ENCODE measurements around the gene TRPC4AP. TPM values are rescaled to one million over a fixed set of nuclear protein-coding genes. Genes with fewer than 3 reads are reported as not detected.

TRPC4AP gene, protein sequence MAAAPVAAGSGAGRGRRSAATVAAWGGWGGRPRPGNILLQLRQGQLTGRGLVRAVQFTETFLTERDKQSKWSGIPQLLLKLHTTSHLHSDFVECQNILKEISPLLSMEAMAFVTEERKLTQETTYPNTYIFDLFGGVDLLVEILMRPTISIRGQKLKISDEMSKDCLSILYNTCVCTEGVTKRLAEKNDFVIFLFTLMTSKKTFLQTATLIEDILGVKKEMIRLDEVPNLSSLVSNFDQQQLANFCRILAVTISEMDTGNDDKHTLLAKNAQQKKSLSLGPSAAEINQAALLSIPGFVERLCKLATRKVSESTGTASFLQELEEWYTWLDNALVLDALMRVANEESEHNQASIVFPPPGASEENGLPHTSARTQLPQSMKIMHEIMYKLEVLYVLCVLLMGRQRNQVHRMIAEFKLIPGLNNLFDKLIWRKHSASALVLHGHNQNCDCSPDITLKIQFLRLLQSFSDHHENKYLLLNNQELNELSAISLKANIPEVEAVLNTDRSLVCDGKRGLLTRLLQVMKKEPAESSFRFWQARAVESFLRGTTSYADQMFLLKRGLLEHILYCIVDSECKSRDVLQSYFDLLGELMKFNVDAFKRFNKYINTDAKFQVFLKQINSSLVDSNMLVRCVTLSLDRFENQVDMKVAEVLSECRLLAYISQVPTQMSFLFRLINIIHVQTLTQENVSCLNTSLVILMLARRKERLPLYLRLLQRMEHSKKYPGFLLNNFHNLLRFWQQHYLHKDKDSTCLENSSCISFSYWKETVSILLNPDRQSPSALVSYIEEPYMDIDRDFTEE
- total RNA-seq (2022; extraction: Qiagen RNA extraction), result 50.4 to 66.0 TPM (median 61.1 TPM) in 5 replicates

DNA sequence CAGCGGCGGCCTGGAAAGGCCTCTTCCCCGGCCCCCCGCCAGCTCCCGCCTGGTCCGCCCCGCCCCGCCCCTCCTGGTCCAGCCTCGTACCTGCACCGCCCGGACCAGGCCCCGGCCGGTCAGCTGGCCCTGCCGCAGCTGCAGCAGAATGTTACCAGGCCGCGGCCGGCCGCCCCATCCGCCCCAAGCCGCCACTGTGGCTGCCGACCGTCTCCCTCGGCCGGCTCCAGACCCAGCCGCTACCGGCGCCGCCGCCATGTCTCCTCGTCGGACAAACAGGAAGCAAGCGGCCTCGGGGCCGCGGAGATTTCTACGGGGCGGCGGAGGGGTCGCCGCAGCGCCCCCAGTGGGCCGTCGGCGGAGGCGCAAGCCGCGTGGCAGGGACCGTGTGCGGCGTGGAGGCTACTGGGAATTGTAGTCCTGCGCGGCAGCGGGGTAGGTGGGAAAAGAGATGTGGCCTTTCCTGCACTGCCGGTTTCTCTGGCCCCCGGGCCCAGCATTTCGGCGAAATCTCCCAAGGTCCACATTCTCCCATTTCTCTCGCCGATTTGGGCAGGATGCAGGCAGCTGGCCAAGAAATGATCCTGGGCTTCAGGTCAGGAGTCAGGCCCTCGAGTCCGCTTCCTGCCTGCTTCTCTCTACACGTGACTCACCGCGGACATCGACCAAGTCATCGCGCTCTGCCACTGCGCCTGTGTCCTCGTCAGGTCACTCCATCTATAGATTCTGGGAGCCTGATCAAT, at the start of gene TRPC4AP:
TSS of gene TRPC4AP (minus strand) at position 284 of the 743 bp plus-strand sequence. CDS start at position 258, 26 bp downstream.

DNA sequence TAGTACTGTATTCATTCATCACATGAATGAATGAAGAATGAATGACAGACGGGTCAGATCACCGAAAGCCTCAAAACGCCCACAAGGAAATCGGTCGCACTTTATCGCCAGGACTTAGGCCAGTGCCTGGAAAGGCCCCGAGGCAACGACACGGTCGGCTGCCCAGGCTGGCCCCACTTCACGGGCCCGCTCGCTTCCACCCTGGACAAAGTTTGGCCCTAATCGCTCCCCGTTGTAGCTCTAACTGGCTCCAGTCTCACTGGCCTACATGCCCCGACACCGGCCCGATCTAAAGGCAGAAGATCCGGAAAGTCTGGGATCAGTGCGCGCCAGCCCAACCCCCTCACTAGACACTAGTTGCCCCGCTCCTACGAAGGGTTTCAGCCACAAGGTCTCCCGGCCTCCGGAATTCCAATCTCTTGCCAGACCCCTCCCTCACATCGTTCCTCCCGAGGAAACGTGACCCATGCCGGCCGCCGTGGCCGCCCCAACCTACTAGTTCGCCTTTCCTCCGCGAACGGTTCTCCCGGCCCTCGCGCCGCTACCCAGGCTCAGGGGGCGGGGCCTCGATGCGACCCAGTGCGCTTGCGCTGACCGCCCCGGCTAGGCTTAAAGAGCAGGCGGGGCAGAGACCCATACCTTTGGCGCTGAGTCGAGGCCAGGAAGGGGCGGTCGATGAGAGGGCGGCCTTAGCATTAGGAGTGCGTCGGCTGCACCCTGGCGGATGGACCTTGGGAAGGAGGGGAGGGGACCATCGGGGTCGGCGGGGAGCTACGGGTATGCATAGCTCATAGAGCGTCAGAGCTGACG, 137.2 kb downstream of the TRPC4AP start, which contains the start of the genes GSS and MYH7B:
TSS of gene GSS (minus strand) at position 576 of the 810 bp plus-strand sequence. CDS start 3,954 bp downstream, outside the sequence.
TSS of gene MYH7B (plus strand) at position 638 of the 810 bp plus-strand sequence. CDS start 22,138 bp downstream, outside the sequence.

Other genes starting within 250 kb of the TRPC4AP start
- 5.3 to 7.8 TPM (median 6.6 TPM) in 5 replicates for gene GGT7, start 220.0 kb downstream of the TRPC4AP start, total RNA-seq (2022; extraction: Qiagen RNA extraction)
- gene ACSS2, start 216.2 kb downstream of the TRPC4AP start, total RNA-seq (2022; extraction: Qiagen RNA extraction), result 7.8 to 11.4 TPM (median 10.2 TPM) in 5 replicates
- gene GSS, start 137.0 kb downstream of the TRPC4AP start, total RNA-seq (2022; extraction: Qiagen RNA extraction), result 53.7 to 54.9 TPM (median 54.2 TPM) in 5 replicates
- gene MYH7B, start 136.9 kb downstream of the TRPC4AP start, total RNA-seq (2022; extraction: Qiagen RNA extraction), result 0.03 to 0.18 TPM (median 0.16 TPM) in 5 replicates
- gene EDEM2, start 54.5 kb upstream of the TRPC4AP start, total RNA-seq (2022; extraction: Qiagen RNA extraction), result 50.1 to 59.6 TPM (median 58.6 TPM) in 5 replicates
- 121 to 148 TPM (median 145 TPM) in 5 replicates for gene PROCR, start 79.3 kb upstream of the TRPC4AP start, total RNA-seq (2022; extraction: Qiagen RNA extraction)
- gene MMP24, start 133.9 kb upstream of the TRPC4AP start, total RNA-seq (2022; extraction: Qiagen RNA extraction), result 23.4 to 37.2 TPM (median 35.6 TPM) in 5 replicates
- 65.9 to 100 TPM (median 88.9 TPM) in 5 replicates for gene MMP24OS, start 185.3 kb upstream of the TRPC4AP start, total RNA-seq (2022; extraction: Qiagen RNA extraction)
- gene EIF6, start 192.0 kb upstream of the TRPC4AP start, total RNA-seq (2022; extraction: Qiagen RNA extraction), result 392 to 434 TPM (median 413 TPM) in 5 replicates
- gene FAM83C, start 199.6 kb upstream of the TRPC4AP start, total RNA-seq (2022; extraction: Qiagen RNA extraction), result 0.07 to 0.13 TPM (median 0.11 TPM) in 5 replicates